G401 (cell line): ENCODE results near the gene IL1RAP. TPM values are rescaled to one million over a fixed set of nuclear protein-coding genes. Genes with fewer than 3 reads are reported as not detected.
A peak's percentile ranks its signal among the peaks of the same experiment; 100 is the strongest.
"Not testable (repeated sequence)": the region's sequence is repeated elsewhere in the genome, so short reads cannot be mapped to it uniquely, and the experiment has no call there.

Experiments
- DNase-seq: peaks from one replicate; pipeline ENCODE4 v3.0.0-alpha.2; 2015; ENCODE audit warnings: low spot score
- in situ Hi-C: cut with HindIII; loops from 2 replicates; pipeline ENCODE4 v1.10.0; 2016; ENCODE audit warnings: low sequenced_read_pairs, mixed read lengths
- total RNA-seq: library from RNA; depleted of rRNA; stranded (reverse); fragments of >200 nt; shearing (Covaris generic); gene quantifications from 2 replicates; pipeline ENCODE4 v1.2.3, GENCODE V29; 2014

The IL1RAP gene
- total RNA-seq, 1 experiment from 2014 or later, result not detected

DNA sequence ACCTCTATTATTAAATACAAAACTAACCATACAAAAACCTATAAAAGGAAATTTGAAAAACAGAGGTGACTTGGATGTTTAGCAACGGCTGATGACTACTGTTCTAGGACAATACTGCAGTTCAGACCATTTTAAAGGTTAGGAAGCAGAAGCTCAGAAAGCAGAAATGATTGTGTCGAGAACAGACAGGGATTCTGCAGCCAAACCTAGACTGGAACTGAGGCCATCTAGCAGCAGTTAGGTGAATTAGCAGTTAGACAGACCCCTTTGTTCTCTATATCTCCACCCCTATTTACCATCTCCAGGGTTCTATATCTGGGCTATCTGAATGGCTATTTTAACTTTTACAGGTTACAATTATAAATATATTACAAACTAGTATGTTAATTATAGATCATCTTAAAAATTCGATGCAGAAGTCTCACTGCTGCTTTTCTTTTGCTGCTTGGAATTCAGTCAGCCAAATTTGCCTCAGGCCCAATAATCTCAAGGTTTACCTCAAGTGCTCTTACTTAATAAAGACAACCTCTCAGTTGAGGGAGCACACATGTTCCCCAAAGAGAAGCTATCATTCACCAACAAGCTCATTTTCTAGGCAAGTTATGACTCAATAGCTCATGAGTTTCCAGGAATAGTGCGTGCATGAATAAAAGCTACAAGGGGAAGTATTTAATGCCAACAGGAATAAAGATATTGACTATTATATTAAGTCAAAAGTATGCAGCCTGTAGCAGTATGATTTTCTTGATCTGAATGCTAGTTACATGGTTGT is 9.3 kb upstream of the IL1RAP start:
- in situ Hi-C loops, result no loop called here
- DNase-seq, result no peak

DNA sequence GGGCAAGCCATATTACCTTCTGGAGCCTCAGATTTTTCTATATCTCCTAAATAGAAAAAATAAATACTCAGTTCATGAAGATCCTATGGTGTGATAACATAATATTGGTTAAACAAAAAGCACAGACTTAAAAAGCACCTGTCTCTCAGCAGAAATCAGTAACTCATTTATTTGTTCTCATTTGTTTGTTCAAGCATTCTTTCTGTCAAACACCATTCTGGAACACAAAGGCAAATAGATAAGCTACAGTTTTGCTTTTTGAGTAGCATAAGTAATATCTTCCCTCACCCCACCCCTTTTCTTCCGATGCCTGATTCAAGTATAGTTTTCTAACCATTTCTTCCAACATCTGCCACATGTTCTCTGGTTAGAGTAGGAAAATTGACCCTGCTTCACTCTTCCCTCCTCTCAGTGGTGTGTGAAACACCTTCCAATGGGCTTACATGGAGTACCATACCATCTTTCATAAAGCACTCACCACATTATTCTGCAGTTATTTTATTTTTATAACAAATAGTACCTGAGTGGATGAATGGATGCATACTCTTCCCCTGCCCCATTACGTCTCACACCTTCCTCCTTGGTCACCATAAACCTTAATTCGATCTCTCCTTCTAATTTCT is 8.4 kb upstream of the IL1RAP start:
- in situ Hi-C loops, result no loop called here
- no peak for DNase-seq

DNA sequence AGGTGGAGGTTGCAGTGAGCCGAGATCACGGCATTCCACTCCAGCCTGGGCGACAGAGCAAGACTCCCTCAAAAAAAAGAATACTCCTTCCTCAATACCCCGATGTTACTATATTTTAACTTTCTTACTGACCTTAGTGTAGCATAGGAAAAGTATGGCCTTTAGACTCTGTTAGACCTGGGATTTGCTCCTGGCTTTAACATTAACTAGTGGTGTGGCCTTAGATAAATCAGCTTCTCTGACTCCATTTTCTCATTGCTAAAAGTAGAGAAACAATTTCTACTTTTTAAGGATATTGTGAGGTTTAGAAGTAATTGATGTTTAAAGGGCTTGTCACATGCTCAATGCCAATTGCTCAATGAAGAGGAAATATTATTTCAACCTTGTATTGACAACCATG is 7.6 kb upstream of the IL1RAP start:
- DNase-seq, result no peak

DNA sequence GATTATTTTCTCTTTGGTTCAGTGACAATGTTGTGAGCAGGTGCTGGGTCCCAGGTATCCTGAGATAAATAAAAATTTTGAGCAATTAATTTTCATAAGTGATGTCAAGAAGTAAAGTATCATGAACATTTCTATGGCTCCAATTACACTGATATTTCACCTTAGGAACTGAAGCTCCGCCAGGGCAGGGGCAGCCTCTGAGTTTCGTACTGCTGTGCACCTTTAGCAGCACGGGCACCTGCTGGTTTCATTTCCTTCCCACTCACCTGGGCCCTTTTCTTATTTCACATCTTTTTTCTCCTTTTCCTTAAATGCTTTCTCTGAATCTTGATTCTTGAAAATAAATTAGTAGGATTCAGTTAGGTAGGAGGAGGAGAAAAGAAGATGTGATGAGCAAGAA is 1.2 kb upstream of the IL1RAP start:
- no peak for DNase-seq
- in situ Hi-C loops, result no loop called here

More for the DNA sequence above, 7.6 kb upstream of the IL1RAP start:
- in situ Hi-C loops, result no loop called here

DNA sequence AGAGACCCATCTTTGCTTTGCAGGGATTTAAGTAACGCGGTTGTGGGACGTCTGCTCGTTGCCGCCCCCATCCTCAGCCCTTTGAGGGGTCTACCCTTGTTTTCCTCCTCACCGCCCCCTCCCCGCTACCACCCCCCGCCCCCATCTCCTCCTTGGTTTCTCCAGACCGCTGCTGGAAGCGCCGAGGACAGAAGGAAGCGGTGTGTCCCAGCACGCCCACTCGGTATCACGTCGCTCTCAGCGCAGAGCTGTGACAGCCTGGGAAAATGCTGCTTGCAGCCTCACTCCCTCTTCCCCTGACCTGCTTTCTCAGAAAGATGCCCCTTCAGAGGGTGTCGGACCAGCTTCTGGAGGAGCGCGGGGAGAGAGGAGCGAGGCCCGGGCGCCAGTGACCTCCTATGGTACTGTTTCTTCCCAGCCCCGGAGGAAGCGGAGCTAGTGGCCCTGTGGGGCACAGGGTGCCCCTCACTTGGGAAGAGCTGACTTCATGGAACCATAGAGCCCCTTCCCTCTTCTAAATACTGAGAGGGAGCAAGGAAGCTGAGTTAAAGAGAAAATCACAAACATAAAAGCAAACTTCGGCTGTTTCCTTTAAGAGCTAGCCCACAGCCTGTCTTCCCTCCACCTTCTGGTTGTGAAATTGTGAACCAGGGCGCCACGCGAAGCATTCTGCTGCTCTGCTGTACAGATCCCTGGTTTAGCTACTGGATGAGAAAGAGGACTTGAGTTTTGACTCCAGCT is 698 bp downstream of the IL1RAP start:
- DNase-seq, result peak; percentile 46
- in situ Hi-C loops, result no loop called here

- no peak for DNase-seq
- in situ Hi-C loops, result no loop called here
Measured at GRCh38 chr3:190516416-190516815, 2.5 kb downstream of the IL1RAP start.

DNA sequence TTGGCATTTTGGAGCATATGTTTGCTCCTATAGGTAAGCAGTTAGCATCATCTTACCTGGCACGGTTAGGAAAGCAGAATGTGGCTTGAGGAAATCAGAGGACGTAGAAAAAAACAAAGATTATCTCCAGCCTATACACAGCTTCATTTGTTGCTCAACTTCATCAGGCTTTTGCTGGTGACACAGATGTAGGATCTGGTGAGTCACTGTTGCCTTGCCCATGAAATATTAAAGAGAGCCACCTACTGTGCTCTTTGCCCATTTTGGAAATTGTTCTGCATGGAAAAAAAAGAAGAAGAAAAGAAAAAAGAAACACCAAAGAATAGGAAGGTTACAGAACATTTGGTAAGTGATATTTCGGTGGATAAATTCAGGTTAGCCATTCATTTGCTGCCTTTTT is 3.8 kb downstream of the IL1RAP start:
- DNase-seq, result no peak
- in situ Hi-C loops, result no loop called here

DNA sequence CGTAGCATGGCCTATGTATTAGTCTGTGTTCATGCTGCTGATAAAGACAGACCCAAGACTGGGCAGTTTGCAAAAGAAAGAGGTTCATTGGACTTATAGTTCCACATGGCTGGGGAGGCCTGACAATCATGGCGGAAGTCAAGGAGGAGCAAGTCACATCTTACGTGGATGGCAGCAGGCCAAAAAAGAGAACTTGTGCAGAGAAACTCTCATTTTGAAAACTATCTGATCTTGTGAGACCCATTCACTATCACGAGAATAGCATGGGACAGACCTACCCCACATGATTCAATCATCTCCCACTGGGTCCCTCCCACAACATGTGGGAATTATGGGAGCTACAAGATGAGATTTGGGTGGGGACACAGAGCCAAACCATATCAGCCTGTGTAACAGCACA is 4.6 kb downstream of the IL1RAP start:
- in situ Hi-C loops, DNase-seq: not testable (repeated sequence)

DNA sequence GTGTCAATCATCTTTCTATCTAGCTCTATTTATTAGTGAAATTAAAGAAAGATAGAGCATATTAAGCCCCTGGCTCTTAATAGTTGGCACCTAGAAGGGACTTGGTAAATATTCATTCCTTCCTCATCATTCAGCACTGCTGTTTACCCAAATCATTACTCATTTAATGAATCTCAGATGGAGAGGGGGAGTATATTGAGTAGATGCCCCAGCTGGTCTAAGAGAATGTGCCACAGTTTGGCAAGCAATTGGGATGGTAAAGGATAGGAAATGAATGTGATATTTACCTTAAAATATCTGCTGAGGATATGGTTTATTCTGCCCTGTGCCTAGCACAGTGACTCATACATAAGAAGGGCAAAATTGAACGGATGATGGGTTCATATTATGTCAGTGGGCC is 6.0 kb downstream of the IL1RAP start:
- no peak for DNase-seq
- in situ Hi-C loops, result no loop called here

- in situ Hi-C loops, result no loop called here
- no peak for DNase-seq
Measured at GRCh38 chr3:190521998-190522397, 8.1 kb downstream of the IL1RAP start.

DNA sequence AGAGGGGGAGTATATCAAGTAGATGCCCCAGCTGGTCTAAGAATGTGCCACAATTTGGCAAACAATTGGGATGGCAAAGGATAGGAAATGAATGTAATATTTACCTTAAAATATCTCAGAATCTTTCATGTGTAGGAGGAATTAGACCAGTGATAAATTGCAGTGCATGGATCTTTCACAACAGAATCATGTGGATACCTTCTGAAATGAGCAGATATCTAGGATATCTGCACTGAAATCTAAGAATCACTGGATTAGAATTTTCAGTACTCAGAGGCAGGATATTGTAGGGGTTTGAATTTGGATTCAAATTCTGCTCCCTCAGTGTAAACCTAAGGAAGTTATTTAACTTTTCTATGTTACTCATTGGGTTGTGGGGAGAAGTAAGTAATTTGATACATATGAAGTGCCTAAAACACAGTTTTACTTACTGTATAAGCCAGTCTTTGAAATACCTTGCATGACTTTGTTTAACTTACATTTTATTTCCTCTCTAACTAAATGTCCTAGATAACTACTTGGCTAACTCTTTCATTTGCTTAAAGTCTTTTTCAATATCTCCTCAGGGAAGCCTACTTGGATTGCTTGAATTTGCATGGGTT is 8.8 kb downstream of the IL1RAP start:
- no peak for DNase-seq
- in situ Hi-C loops, result no loop called here

GRCh38 chr3:190524942-190525341 is 11.1 kb downstream of the IL1RAP start:
- DNase-seq, result no peak
- in situ Hi-C loops, result no loop called here

DNA sequence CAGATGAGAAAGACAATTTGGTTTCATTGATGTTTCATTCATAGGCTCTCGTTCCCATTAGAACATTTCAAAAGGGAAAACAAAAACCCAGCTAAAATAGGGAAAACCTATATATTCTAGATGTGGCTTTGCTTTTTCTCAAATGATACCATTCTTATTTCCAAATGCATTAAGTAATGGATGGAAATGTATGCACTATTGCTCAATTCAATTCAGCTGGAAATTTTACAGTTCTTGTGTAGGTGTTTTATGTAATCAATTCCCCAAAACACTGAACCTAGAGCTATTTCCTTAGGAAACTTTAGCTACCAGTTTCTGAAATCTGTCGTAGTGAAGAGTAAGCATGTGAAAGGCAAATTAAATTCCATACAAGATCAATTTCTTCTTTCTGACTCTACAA is 11.7 kb downstream of the IL1RAP start:
- in situ Hi-C loops, result no loop called here
- DNase-seq, result no peak

GRCh38 chr3:190526787-190527762 is 13.2 kb downstream of the IL1RAP start:
- in situ Hi-C loops, result no loop called here
- no peak for DNase-seq

DNA sequence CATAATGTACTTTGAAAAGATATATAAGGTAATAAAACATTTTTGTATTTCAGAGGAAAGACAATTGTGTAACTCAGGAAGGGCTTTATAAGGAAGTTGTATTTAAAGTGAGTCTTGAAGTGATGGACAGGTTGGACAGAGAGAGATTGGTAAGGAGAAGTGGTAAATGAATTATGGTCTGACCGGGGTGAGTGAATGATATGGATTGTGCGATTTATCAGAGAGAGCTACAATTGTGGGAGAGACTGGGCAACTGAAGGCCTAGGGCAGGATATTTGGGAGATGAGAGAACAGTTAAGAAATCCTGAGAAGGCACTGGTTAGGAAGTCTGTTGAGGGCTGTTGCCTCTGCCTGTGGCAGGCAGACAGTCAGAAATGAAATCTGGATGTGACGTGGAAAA is 14.8 kb downstream of the IL1RAP start:
- in situ Hi-C loops, result no loop called here
- no peak for DNase-seq

- in situ Hi-C loops, result no loop called here
- DNase-seq, result no peak
Measured at GRCh38 chr3:190531406-190531805, 17.5 kb downstream of the IL1RAP start.

- no peak for DNase-seq
- in situ Hi-C loops, result no loop called here
Measured at GRCh38 chr3:190532731-190533203, 18.9 kb downstream of the IL1RAP start.

DNA sequence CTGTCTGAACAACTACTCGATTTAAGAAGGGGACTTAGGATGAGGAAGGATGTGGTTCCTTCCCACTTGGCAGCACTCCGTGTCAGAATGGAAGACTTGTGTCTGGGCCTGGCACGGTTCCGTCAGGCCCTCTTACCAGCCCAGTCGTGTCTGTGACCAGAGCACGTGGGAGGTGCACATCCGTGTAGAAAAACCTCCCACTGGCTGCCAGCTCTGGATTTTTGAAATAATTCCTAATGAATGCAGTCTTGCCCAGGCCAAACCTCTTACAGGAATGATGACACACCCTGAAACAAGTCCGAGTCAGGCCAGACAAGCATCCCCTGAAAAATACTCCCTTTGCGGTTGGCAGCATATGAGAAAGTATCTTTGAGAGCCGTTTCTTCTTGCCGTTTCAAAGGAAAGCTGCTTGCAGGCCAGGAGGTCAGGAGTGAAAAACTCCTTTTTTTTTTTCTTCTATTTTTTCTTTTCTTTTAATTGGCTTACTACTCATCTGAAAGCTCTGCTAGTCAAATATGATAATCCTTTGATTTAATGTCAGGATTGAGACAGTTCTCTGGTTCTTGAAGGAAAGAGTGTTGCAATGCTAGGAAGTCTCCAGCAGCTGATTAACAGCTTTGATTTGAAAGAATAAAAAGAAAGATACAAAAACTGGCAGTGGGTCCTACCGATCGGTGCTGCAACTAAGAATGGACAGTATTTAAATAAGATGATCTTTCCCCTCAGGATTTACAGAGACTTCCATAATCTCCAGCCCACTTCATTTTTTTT is 19.8 kb downstream of the IL1RAP start:
- in situ Hi-C loops, result no loop called here
- peak; percentile 7 for DNase-seq
